Neural cell (in vitro differentiated cells): ENCODE measurements around the gene TBX18. TPM values are rescaled to one million over a fixed set of nuclear protein-coding genes. Genes with fewer than 3 reads are reported as not detected.

ENCODE experiments used
- H2AFZ ChIP-seq: fragments of 200-600, 300-800 bp; sonication (generic), shearing (Covaris generic); 2 replicates; pipeline ENCODE4 v1.6.0; 2014; ENCODE audit warnings: low read depth, mild to moderate bottlenecking, antibody characterized with exemption, low read length, moderate library complexity
- H3F3A ChIP-seq: fragments of 200-600 bp; shearing (Covaris generic); 2 replicates; pipeline ENCODE4 v1.6.1; 2016; ENCODE audit warnings: mild to moderate bottlenecking, moderate library complexity, mixed read lengths, antibody characterized with exemption, low read length; ENCODE audit not compliant: insufficient read depth, poor library complexity, severe bottlenecking
- H3K27ac ChIP-seq: fragments of 200-600, 300-800 bp; sonication (generic), shearing (Covaris generic); 2 replicates; pipeline ENCODE4 v1.5.1; 2014; ENCODE audit warnings: mild to moderate bottlenecking, low read length, moderate library complexity
- H3K27me3 ChIP-seq: fragments of 300-800, 200-600 bp; sonication (generic), shearing (Covaris generic); 2 replicates; pipeline ENCODE4 v1.6.0; 2014; ENCODE audit warnings: mild to moderate bottlenecking, low read depth, low read length, moderate library complexity; ENCODE audit not compliant: insufficient read depth
- H3K36me3 ChIP-seq: fragments of 300-800, 200-600 bp; sonication (generic), shearing (Covaris generic); 2 replicates; pipeline ENCODE4 v1.5.1; 2014; ENCODE audit warnings: mild to moderate bottlenecking, antibody characterized with exemption, low read length, moderate library complexity; ENCODE audit not compliant: insufficient read depth
- H3K4me2 ChIP-seq: fragments of 300-800, 200-600 bp; sonication (generic), shearing (Covaris generic); 2 replicates; pipeline ENCODE4 v1.6.0; 2014; ENCODE audit warnings: mild to moderate bottlenecking, low read length
- H3K4me3 ChIP-seq: fragments of 300-800, 200-600 bp; sonication (generic), shearing (Covaris generic); 2 replicates; pipeline ENCODE4 v1.5.1; 2014; ENCODE audit warnings: mild to moderate bottlenecking, low read length, moderate library complexity
- H3K79me2 ChIP-seq: fragments of 200-600 bp; shearing (Covaris generic); replicated peaks from 2 replicates; pipeline ENCODE4 v1.6.0; 2014; ENCODE audit warnings: mild to moderate bottlenecking, low read length, moderate library complexity; ENCODE audit not compliant: insufficient read depth
- H3K9ac ChIP-seq: fragments of 300-800, 200-600 bp; sonication (generic), shearing (Covaris generic); 2 replicates; pipeline ENCODE4 v1.6.1; 2016; ENCODE audit warnings: mild to moderate bottlenecking, low read length, mixed read lengths
- H3K9me2 ChIP-seq: fragments of 200-600 bp; shearing (Covaris generic); 2 replicates; pipeline ENCODE4 v1.6.1; 2016; ENCODE audit warnings: mild to moderate bottlenecking, low read length, mixed read lengths; ENCODE audit not compliant: insufficient read depth
- H3K9me3 ChIP-seq: fragments of 200-600, 300-800 bp; sonication (generic), shearing (Covaris generic); 2 replicates; pipeline ENCODE4 v1.6.1; 2016; ENCODE audit warnings: mild to moderate bottlenecking, mixed run types, low read length, moderate library complexity, mixed read lengths
- H4K20me1 ChIP-seq: fragments of 200-600 bp; shearing (Covaris generic); 2 replicates; pipeline ENCODE4 v1.6.1; 2016; ENCODE audit warnings: mild to moderate bottlenecking, mixed run types; ENCODE audit not compliant: insufficient read depth
- EP300 ChIP-seq: fragments of 450-650 bp; conservative IDR thresholded peaks from 2 replicates; pipeline ENCODE4 v1.6.1; 2014; ENCODE audit warnings: antibody characterized with exemption, mild to moderate bottlenecking, moderate library complexity; ENCODE audit not compliant: poor library complexity, severe bottlenecking
- EZH2 ChIP-seq: fragments of 200-600, 300-800 bp; shearing (Covaris generic), sonication (generic); IDR thresholded peaks from 2 replicates; pipeline ENCODE4 v1.6.1; 2014; ENCODE audit warnings: antibody characterized with exemption, low read length, borderline replicate concordance, mild to moderate bottlenecking; ENCODE audit not compliant: insufficient read depth, poor library complexity, severe bottlenecking
- MXI1 ChIP-seq: fragments of 450-650 bp; conservative IDR thresholded peaks from 2 replicates; pipeline ENCODE4 v1.6.1; 2014; ENCODE audit warnings: antibody characterized with exemption, mild to moderate bottlenecking; ENCODE audit not compliant: poor library complexity, severe bottlenecking
- POLR2AphosphoS5 ChIP-seq: IDR thresholded peaks from 2 replicates; pipeline ENCODE4 v1.6.1; 2012
- RAD21 ChIP-seq: fragments of 450-650 bp; conservative IDR thresholded peaks from 2 replicates; pipeline ENCODE4 v1.6.1; 2014; ENCODE audit warnings: antibody characterized with exemption, mild to moderate bottlenecking, moderate library complexity
- SMC3 ChIP-seq: fragments of 450-650 bp; conservative IDR thresholded peaks from 2 replicates; pipeline ENCODE4 v1.6.1; 2014; ENCODE audit warnings: antibody characterized with exemption, mild to moderate bottlenecking, moderate library complexity; ENCODE audit not compliant: poor library complexity
- TAF1 ChIP-seq: IDR thresholded peaks from 2 replicates; pipeline ENCODE4 v1.6.1; 2012; ENCODE audit warnings: low read depth
- polyA plus RNA-seq: library from polyadenylated mRNA; depleted of rRNA; stranded (reverse); fragments of >200 nt; gene quantifications from 2 replicates; pipeline ENCODE4 v1.2.3, GENCODE V29; 2014
- TF ChIP-seq, protein P1 (sequence below): IDR thresholded peaks from 2 replicates; pipeline ENCODE4 v1.6.1; 2012; ENCODE audit warnings: borderline replicate concordance
- TF ChIP-seq, protein P2 (sequence below): fragments of 450-650 bp; IDR thresholded peaks from 2 replicates; pipeline ENCODE4 v1.5.1; 2014; ENCODE audit warnings: antibody characterized with exemption, mild to moderate bottlenecking, moderate library complexity; ENCODE audit not compliant: poor library complexity, severe bottlenecking

Gene TBX18
- polyA plus RNA-seq, 1 donor from 2014 or later = not detected

DNA sequence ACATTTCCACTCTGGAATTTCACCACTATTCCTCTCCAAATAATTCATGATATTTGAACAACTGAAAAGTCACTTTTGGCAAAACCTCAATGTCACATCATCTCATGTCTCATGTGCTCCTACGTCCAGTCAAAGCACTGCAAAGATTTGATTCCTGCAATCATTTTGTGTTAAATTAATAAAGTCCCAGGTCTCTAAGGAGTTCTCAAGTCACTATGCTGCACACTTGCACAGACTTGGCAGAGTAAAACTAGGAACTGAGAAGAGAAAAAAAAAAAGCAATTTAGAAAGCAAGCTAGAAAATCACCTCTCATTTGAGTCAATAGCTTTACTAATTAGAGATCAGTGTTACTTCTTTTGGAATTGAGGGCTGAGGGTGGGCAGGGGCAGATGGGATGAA is 11.2 kb downstream of the TBX18 start:
- Histone ChIP-seq H3F3A (no peaks in the 10 kb centered on the region), H3K9me3 (no peaks in the 10 kb centered on the region), H4K20me1 (no peaks in the 10 kb centered on the region), H3K27me3 (peaks cover 18% of the 10 kb centered on the region), H3K9me2 (no peaks in the 10 kb centered on the region), H3K9ac (no peak overlapping the region), H3K79me2 (no peaks in the 10 kb centered on the region), H3K36me3 (no peaks in the 10 kb centered on the region), H3K4me2 (no peak overlapping the region), H3K4me3 (no peak overlapping the region), H2AFZ (no peak overlapping the region), H3K27ac (no peak overlapping the region)
- TF ChIP-seq POLR2AphosphoS5 (no peak), TAF1 (no peak), EZH2 (no peak), MXI1 (no peak), EP300 (no peak), SMC3 (no peak), RAD21 (no peak)
- TF ChIP-seq, protein P1, sequence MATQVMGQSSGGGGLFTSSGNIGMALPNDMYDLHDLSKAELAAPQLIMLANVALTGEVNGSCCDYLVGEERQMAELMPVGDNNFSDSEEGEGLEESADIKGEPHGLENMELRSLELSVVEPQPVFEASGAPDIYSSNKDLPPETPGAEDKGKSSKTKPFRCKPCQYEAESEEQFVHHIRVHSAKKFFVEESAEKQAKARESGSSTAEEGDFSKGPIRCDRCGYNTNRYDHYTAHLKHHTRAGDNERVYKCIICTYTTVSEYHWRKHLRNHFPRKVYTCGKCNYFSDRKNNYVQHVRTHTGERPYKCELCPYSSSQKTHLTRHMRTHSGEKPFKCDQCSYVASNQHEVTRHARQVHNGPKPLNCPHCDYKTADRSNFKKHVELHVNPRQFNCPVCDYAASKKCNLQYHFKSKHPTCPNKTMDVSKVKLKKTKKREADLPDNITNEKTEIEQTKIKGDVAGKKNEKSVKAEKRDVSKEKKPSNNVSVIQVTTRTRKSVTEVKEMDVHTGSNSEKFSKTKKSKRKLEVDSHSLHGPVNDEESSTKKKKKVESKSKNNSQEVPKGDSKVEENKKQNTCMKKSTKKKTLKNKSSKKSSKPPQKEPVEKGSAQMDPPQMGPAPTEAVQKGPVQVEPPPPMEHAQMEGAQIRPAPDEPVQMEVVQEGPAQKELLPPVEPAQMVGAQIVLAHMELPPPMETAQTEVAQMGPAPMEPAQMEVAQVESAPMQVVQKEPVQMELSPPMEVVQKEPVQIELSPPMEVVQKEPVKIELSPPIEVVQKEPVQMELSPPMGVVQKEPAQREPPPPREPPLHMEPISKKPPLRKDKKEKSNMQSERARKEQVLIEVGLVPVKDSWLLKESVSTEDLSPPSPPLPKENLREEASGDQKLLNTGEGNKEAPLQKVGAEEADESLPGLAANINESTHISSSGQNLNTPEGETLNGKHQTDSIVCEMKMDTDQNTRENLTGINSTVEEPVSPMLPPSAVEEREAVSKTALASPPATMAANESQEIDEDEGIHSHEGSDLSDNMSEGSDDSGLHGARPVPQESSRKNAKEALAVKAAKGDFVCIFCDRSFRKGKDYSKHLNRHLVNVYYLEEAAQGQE = no peak
- TF ChIP-seq, protein P2, sequence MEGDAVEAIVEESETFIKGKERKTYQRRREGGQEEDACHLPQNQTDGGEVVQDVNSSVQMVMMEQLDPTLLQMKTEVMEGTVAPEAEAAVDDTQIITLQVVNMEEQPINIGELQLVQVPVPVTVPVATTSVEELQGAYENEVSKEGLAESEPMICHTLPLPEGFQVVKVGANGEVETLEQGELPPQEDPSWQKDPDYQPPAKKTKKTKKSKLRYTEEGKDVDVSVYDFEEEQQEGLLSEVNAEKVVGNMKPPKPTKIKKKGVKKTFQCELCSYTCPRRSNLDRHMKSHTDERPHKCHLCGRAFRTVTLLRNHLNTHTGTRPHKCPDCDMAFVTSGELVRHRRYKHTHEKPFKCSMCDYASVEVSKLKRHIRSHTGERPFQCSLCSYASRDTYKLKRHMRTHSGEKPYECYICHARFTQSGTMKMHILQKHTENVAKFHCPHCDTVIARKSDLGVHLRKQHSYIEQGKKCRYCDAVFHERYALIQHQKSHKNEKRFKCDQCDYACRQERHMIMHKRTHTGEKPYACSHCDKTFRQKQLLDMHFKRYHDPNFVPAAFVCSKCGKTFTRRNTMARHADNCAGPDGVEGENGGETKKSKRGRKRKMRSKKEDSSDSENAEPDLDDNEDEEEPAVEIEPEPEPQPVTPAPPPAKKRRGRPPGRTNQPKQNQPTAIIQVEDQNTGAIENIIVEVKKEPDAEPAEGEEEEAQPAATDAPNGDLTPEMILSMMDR = no peak

DNA sequence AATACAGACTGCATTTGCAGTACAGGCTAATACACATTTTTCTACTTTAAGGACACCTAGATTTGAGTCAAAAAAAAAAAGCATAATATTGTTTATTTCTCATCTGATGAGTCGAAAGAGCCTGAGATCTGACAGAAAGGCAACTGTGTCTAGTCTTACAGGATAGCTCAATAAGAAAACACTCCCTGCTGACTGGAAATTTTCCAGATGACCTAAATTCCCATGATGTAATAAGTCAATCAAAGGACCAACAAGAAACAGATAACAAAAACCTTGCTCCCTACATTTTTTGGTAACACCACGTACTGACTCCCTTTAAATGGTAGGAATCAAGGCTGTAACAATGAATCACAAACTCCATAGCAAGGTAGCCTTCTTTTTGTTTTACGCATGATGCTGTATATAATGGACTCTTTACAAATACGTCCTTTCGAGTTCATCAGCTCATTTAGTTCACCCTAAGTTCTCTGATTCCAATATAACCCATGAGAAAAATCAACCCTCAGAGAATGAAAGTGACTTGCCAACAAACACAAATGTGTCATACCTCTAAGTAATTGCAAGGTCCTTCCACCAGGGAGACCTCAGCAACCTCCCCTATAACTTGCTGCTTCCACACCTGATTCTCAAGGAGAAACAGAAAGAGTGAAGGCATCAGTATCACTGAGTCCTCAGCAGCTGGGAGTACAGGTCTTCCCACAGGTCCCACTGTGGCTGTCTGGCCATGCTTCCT is 12.1 kb downstream of the TBX18 start:
- Histone ChIP-seq H3K27me3 (peaks cover 12% of the 10 kb centered on the region), H3K9me3 (no peaks in the 10 kb centered on the region), H2AFZ (no peak overlapping the region), H3F3A (no peaks in the 10 kb centered on the region), H3K4me3 (no peak overlapping the region), H4K20me1 (no peaks in the 10 kb centered on the region), H3K27ac (no peak overlapping the region), H3K79me2 (no peaks in the 10 kb centered on the region), H3K9ac (no peak overlapping the region), H3K36me3 (no peaks in the 10 kb centered on the region), H3K9me2 (no peaks in the 10 kb centered on the region), H3K4me2 (no peak overlapping the region)
- TF ChIP-seq SMC3 (no peak), EP300 (no peak), MXI1 (no peak), POLR2AphosphoS5 (no peak), EZH2 (no peak), TAF1 (no peak), RAD21 (no peak)
- TF ChIP-seq, protein P2 = no peak
- TF ChIP-seq, protein P1 = no peak
